HPDE6-E6E7 (cell line): Measurements from ENCODE around the gene EVX2.

Experiments used
- DNase-seq: peaks from one replicate; pipeline ENCODE4 v3.0.0; 2011; ENCODE audit warnings: missing footprints; ENCODE audit errors: extremely low spot score

EVX2 gene

DNA sequence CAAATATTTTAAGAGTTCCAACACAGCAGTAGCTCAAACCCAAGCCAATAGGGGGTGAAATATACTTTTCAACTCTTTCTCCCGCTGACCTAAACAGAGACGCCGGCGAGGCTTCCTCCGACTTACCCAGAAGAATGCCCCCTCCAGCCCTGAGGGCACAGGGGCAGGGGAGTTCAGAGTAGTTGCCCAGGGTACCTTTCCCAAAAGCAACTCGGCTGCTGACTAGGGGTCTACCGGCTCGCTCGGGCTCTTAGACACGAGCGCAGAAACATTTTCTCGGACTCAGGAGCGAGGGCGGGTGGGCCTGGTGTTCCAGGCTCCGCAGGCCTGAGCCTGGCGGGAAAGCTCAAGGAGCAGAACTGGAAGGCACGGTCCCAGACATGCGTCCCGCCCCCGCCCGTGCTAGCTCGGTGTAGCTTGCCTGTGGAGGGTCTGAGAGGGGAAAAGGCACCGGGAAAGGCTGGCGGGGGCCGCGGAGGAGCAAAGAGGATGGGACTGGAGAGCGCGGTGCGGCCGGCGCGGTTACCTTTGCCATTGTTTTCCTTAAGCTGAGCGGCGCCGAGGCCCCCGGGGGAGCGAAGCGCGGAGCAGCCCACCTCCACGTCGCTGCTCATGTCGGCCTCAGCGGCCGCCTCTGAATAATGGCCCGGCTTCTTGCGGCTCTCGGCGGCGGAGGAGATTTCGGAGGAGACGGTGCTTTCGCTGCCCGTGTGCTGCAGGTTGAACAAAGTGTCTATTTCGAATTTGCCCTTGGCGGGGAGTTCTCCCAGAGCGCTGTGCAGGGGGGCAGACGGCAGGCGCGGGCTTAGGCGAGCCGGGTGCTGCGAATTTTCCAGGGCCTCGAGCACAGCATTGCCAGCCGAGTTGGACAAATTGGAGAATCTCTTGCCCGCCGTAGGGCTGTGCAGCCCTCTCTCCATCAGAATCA is 674 bp downstream of the EVX2 start:
- no peak for DNase-seq

DNA sequence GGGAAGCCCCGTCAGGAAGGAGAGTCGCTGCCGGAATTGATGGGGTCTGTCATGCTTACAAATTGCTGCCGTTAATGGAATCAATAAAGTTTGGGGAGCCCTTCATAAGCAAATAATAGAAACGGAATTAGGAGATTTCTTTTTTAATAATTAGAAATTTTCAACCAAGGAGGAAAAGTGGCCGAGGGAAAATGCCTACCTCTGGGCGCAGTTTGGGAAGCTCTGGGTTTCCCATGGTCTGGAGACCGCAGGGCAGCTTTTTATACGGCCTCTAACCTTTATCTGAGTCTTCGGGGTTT is 1.3 kb downstream of the EVX2 start:
- no peak for DNase-seq

DNA sequence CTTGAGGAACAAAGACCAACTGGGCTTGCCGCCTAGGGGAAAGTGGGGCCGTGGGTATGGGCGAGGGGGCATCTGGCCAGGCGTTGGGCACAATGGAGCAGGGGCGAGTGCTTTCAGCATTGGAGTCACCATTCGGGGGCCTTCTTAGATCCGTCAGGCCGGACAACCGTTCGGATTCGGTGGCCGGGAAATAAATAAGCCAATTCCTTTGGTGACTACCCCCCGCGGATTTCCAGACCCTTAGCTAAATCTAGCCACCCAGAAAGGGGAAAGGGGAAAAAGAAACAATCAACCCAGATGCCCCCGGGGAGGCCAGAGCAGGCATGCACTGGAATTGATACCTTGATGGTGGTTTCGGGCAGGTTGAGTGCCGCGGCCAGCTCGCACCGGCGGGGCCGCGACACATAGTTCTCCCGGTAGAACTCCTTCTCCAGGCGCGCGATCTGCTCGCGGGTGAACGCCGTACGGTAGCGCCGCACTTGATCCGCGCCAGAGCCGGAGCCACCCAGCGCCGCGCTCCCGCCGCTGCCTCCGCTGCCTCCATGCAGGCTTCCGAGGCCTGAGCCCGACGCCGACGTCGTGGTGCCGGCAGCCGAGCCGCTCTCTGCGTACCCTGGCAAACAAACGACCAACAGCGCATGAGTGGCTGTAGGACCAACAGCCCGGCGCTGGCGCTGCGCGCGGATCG is 1.8 kb downstream of the EVX2 start:
- DNase-seq, result no peak

DNA sequence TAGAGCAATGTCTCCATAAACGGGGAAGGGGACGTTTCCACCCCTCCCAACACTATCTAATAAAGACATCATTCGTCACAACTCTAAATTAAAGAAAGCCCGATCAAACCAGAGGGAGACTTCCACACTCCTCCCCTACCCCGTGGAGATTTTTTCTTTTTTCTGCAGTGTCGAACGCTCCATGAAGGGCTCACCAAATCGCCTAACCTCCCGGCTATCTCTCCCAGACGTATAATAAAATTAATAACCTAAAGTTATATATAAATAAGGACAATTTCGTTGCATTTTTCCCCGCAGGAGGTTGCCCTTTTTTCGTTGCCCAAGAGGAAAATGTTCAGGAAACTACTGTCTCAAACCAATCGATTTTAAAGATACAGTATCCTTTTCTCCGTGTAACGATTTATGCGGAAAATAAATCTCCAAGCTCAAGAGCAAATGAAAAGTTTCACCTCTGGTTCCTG is 2.4 kb downstream of the EVX2 start:
- DNase-seq, result no peak

DNA sequence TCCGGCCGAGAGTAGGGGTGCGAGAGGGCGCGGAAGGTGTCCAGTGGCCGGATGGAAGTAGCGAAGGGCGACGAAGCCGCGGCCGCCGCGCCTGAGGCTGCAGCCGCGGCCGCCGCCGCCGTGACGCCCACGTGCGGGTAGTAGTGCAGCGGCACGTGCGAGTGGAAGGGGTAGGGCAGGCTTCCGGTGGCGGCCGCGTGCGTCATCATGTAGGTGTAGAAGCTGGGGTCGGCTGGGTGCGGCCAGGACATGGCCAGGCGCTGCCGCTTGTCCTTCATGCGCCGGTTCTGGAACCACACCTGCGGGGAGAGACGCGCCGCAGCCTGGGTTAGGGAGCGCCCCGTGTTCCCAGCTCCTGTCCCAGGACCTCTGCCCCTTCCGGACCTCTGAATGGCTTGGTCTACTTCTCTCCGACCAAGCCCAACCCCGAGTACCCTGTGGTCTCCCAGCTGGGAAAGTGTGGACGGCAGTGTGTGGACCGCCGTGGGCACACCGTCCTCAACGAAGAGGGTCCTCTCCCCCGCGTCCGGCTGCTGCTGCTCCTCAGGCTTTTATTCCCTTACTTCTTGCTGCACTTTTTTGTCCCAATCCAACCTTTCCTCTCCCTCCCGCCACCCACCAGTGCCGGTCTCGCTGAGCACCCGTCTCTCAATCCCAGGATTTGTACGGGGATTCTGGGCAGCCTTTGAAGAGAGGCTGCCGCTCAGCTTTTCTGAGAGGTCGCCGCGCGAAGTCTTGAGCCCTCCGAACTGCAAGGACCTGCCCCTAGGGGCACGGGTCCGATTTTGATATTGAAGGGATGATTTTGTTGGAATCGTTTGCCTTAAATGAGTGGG is 3.0 kb downstream of the EVX2 start:
- no peak for DNase-seq

DNA sequence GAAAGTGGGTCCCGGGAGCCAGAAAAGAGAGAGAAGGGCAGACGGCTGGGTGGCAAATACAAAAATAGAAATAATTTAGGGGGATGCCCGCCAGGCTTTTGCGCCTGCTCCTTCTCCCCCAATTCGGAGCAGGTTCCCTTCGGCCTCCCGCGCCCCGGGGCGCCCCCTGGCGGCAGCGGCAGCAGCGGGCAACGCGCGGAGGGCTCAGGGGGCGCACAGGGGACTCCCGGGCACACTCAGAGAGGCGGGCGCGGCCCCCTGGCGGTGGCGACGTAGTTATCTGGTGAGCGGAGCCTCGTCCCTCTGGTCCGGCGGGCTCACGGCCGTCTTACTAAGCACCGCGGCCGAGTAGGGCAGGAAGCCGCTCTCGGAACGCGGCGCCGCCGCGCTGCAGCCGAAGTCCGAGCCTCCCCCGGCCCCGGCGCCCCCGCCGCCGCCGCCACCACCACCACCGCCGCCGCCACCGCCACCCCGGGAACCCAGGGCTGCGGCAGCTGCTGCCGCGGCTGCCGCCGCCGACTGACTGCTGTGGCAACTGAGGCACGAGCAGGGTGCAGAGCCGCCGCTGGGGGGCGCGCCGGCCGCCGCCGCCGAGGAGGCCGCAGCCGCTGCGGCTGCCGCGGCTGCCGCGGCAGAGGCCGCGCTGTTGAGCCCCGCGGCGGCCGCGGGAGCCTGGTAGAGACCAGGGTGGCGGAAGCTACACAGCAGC is 3.8 kb downstream of the EVX2 start:
- DNase-seq, result no peak

DNA sequence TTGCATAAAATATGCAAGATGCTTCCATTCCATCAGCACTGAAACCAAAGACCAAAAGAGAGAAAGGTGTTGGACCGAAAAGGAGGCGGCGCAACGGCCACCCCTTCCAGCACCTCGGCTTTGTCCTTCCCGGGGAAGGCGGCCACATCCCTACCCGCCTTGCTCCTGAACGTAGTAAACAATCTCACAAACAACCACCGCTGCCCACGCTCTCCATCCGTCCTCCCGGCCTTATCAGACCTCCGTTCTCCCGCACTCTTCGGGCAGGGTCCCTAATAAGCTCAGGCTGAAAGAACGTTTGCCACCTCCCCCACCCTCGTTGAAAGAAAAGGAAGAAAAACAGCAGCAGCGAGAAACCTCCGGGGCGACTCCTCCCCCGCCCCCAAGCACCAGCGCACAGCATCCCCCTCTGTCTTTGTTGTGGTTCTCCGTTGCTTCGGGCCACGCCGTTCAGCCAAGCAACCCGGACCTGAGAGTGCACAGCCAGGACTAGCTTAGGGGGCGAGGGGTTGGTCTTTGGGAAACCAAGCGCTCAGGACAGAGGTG is 4.4 kb downstream of the EVX2 start:
- DNase-seq, result no peak

DNA sequence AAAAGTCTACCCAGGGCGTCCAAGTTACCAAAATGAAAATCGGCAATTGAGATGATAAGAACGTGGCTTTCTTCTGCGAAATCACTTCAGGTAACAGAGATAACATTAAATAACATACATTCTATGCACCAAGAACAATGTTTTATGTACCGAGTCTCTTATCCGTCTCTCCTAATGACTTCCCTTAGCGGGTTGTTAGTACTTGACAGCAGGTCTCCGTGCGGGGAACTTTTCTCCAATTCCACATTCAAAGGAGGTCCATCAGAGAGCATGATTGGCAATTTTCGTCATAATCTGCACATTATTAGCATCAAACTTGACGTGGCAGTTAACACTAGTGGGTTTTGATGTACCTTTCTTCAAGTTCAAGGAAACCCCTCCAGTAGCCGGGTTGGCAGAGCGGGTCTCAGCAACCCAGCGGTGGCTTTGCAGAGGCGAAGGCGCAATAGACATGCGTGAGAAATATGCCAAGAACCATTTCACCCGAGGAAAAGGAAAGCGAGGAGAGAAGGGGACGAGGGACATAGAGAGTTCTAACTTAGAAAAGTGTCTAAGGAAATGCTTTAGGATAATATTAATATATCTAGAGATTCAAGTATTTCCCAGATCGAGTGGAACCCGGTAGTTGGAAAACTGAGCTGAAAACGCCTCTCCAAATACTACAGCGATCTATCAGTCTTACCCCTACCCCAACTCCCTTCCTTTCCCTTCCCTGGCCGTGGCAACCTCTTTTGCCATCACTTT is 5.0 kb downstream of the EVX2 start:
- no peak for DNase-seq

DNA sequence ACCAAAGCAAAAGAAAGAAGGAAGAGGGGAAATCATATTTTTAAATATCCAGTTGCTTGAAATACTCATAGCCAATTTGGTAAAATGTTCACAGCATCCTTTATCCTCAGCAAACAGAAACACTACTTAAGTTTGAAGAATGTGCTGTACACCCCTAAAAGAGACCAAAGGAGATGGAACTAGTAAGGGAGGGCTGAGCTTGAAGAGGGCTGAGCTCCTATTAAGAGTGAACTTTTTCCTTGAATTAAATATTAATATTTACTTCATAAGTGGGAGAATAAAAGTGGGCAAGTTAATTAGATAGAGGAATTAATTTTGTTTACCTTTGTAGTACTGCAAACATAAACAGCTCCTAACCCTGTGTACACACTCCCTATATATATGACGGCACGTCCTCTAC is 7.0 kb downstream of the EVX2 start:
- DNase-seq, result no peak

DNA sequence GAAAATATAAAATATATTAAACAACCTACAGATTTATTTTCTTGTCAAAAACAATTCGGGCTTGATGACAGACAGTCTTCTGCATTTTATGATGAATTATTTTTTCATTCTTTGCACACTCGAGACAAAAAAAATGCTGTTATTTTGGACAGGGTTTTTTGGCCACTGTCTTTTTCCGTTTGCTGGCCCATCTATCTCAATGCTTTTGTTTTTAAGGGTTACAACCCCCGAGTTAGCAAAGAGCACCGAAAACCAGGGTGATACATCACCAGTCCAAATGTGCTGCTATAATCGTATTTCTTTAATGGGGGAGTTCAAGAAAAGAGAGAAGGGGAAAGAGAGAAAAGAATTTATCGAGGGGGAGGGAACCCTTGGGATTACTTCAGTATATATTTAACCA is 7.7 kb downstream of the EVX2 start:
- DNase-seq, result no peak

DNA sequence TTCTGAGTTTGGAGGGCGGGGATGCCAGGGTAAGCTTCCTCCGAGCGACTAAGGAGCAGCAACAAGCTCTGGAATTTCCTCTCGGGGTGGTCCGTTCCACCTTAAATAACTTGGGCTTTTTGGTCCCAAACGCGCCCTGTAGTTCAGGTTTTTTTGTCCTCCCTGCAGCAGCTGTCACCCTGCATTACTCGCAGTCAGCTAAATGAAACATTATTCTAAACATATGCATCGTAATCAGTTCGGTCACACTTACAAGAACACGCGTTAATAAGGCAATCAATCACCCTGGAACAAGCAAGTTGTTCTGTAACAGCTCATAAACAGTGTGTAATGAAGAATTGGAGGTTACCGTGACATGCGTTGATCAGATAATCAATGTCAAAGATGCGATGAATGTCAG is 8.3 kb downstream of the EVX2 start:
- no peak for DNase-seq

DNA sequence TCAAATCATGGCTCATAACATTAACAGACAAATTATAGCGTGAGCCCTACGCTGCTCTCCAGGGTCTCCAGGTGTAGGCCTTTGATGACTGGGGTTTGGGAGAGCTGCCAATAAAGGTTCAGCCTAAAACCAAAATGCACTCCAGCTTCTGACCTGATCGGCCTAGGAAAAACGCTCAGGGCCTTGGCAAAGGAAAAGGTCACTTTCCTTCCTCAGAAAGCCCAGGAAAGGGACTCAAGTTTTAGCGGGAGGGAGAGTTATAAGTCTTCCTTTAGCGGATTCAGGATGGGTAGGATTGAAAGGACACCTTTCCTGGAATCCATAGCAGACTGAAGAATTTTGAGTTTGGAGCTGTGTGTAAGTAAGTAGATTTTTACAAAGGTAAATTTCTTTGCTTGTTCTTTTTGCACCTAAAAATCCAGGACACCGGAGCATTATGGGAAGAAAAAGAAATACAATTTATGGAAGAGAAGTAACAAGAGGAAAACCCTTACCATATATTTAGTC is 8.8 kb downstream of the EVX2 start:
- no peak for DNase-seq

DNA sequence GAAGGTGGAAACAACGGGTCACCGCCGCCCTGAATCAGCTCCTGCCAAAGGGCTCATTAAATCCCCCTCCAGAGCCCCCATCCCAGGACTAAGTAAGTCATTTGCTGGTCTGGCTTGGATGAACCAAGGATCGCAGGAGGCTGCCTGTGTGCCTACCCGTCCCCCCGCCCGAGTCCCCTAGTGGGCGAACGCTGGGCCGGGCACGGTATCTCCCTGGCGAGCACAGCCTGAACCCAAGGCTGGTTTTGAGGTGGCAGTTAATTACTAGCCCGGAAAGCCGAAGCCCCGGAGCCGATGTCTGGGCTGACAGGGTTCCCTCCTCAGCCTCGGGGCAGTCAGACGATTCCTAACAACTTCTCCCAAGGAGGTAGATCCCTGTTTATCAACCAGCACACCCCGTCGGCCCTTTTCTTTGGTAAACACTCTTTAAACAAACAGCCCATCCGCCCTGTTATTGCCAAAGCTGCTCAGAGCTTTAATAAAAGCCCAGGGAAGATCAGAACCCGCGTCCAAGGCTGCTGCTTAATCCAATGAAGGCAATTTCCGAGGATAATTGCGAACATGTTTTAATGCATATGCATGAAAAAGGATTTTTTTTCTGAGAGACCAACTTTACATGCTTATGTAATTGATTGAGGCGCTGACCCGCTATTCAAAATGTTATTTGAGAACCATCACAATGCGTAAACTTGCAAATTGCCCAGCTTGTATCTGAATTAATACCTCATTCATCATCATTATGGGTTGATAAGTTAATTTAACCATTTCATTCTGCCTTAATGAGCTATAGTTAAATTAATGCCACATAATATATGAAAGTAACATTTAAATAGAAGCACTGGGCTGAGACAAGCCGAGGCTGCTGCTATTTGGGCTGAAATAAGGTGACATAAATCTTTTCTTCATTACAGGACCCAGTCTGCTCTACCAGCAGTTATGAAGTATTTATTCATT is 10.5 kb downstream of the EVX2 start:
- DNase-seq, result no peak

DNA sequence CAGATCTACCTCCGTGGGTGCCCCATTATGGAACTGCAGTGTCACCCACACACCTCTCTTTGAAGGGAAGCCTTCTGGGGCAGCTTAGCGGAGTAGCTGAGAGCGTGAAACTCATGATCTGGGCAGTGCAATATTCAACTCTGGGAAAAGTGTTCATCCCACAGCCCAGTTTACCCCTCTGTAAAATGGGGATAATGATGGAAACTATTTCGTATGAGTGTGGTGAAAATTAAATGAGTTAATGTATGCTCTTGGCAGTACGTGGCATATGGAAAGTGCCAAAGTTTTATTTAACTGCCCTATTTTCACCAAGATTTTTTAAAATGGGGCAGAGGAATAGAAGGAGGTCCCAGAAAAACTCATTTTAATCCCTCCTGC is 11.5 kb downstream of the EVX2 start:
- no peak for DNase-seq

DNA sequence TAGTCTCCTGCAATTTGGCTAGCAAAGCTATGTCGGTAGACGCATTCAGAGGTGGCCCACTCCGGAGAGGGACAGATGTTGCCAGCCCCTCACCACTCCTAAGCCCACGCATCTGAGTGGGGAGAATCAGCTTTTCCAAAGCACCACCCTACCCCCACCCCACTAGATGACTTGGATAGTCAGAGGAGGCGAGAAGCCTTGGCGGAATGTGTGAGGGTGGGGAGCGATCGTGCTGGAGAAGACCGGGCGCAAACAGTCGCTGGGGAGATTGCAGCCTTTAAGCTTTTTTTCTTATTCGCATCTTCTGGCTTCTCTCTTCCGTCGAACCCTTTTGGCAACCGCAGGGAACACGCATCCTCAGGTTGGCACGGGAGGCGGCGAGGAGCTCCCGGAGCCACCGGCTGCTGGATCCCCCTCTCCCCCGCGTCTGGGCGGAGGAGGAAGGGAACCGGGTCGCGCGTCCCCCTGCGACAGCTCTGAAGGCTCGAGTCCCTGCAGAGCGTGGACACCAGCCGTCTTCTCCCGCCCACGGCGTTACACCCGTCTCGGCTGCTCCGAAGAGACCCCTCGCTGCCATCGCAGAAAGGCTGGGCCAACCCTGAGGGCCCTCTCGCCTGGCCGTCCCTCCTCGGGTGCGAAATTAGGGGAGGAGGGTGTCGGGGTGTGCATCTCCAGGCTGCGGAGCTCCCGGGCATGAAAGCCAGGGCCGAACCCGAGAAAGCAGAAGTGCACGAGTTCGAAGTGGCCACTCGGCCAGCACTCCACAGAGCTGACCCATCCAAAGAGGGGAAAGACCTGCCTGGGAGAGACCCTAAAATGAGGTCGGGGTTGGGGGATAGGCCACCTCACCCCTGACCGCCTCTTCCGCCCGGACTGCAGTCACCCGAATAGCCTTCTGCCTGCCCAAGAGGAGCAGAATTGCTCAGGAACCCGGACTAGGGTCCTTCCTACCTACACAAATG is 12.2 kb downstream of the EVX2 start:
- DNase-seq, result no peak

DNA sequence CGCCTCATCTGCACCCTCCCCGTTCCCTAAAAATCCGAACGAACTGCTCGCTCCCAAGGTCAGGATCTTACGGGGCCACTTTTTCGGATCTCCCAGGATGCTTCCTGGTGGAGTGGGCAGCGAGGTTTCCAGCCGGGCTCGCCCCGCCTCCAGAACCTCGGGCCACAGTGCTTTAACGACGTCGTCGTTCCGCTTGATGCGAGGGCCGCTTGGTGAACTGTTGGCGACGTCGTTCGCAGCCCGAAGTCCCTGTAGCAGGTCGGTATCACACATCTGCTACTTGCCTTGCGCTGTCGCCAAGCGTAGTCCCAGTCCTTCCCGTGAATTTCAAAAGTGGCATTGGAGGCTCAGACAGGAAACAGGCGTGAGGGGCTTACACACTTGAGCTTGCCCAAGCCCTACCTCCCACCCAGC is 15.3 kb downstream of the EVX2 start:
- DNase-seq, result no peak

DNA sequence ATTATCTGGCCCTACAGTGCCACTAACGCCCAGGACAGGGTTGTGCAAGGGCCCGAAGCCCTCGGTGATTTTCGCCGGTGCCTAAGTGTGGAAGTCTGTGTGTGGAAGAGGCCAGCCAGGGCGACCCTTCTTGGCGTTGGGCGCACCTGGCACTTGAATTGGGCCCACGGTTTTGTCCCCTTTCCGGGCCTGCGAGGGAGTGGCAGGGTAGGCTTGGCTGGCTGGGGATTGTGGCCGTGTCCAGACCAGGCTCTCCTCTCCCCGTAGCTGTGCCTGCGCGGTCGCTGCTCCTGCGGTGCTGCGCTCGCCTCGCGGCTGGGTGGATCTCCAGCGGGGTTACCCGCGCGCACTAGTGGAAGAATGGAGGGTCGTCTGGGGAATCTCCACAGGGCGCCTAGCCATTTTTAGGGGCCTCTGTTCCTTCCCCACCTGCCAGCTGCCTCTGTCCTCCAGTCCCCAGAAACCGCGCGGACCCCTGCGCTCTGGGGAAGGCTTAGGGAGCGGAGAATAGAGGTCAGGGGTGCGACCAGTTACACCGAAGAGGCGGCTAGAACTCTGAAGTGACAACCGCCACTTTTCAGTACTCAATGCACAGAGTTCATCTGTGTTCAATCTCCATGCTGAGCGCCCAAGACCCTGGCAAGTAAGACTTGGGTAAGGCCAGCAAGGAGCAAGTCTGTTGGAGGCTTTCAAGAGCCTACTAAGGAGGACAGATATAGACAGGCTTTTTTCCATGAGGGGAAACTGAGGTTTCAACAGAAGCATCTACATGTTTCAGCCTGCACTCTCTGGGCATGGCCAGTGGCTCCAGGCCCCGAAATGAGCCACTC is 16.0 kb downstream of the EVX2 start:
- DNase-seq, result no peak
